BJ (cell line): ENCODE measurements around the gene WDR82. TPM values are rescaled to one million over a fixed set of nuclear protein-coding genes. Genes with fewer than 3 reads are reported as not detected.

Experiments
- CTCF ChIA-PET: fragments of 350-600 bp; formaldehyde crosslinking; extraction: SDS; loops from one replicate; lab custom pipeline; 2021; ENCODE audit warnings: antibody characterized with exemption, inconsistent platforms; lab: Yijun Ruan, JAX
- POLR2A ChIA-PET: fragments of 300-600 bp; sonication (Branson Sonifier 250); formaldehyde crosslinking; extraction: SDS; loops from one replicate; lab custom pipeline; 2021; ENCODE audit warnings: antibody characterized with exemption; lab: Charles Lee
- DNase-seq: peaks from one replicate; pipeline ENCODE4 v3.0.0-alpha.2; 2011; ENCODE audit warnings: low read depth
- H3K27me3 ChIP-seq: 2 replicates; pipeline ENCODE4 v1.6.0; 2011; ENCODE audit warnings: low read length; ENCODE audit not compliant: control insufficient read depth, insufficient read depth
- H3K36me3 ChIP-seq: 2 replicates; pipeline ENCODE4 v1.5.1; 2011; ENCODE audit warnings: low read length; ENCODE audit not compliant: control insufficient read depth, insufficient read depth
- H3K4me3 ChIP-seq: 2 replicates; pipeline ENCODE4 v1.5.1; 2011; ENCODE audit warnings: low read depth, mild to moderate bottlenecking, control low read depth, low read length
- CTCF ChIP-seq: IDR thresholded peaks from 2 replicates; pipeline ENCODE4 v1.5.1; 2011; ENCODE audit warnings: low read depth, mild to moderate bottlenecking, control low read depth, inconsistent platforms, low read length, moderate library complexity; ENCODE audit not compliant: insufficient read depth
- polyA plus RNA-seq: library from polyadenylated mRNA; depleted of rRNA; stranded (reverse); fragments of >200 nt; gene quantifications from 2 replicates; pipeline ENCODE4 v1.2.3, GENCODE V29; 2011

The WDR82 gene
- polyA plus RNA-seq, 1 experiment, result 42.3 TPM

- no peak for TF ChIP-seq CTCF
- ChIA-PET CTCF (interaction anchor here (0.7 to 9.7 kb wide), 5 partner anchors 8 to 222 kb away, joined by 3 to 150 read pairs (median 4); partner anchors contain the start of genes TWF2 and WDR82), POLR2A (no interaction called here)
- H3K4me3 ChIP-seq, result no peak within 1 kb of the TSS
- peaks cover 21% of the 10 kb centered on the region for H3K36me3 ChIP-seq
- no peaks in the 10 kb centered on the region for H3K27me3 ChIP-seq
- no peak for DNase-seq
Measured at GRCh38 chr3:52225452-52226228, 52.8 kb downstream of the WDR82 start, which contains the start of gene TLR9. Gene TLR9 (minus strand): TSS chr3:52225645. CDS start chr3:52225529, 116 bp downstream.

- Histone ChIP-seq H3K36me3 (peaks cover 3% of the 10 kb centered on the region), H3K27me3 (no peaks in the 10 kb centered on the region), H3K4me3 (no peak overlapping the region)
- no peak for TF ChIP-seq CTCF
- ChIA-PET CTCF (interaction anchor here (5.0 to 9.7 kb wide), 3 partner anchors 10 to 115 kb away, joined by 57 to 150 read pairs (median 131); partner anchors contain the start of gene TWF2), POLR2A (no interaction called here)
- DNase-seq, result no peak
Measured at GRCh38 chr3:52223449-52224408, 54.7 kb downstream of the WDR82 start.

GRCh38 chr3:52222319-52223221, 55.9 kb downstream of the WDR82 start:
- H3K36me3 ChIP-seq, result no peaks in the 10 kb centered on the region
- TF ChIP-seq CTCF, result no peak
- CTCF ChIA-PET, result interaction anchor here (0.7 to 9.7 kb wide), 6 partner anchors 11 to 132 kb away, joined by 3 to 150 read pairs (median 36); partner anchors contain the start of gene TWF2
- POLR2A ChIA-PET, result no interaction called here
- H3K27me3 ChIP-seq, result no peaks in the 10 kb centered on the region
- H3K4me3 ChIP-seq, result no peak overlapping the region
- no peak for DNase-seq

- no peak overlapping the region for H3K4me3 ChIP-seq
- ChIA-PET POLR2A (no interaction called here), CTCF (interaction anchor here (0.7 to 9.7 kb wide), 14 partner anchors 12 to 225 kb away, joined by 3 to 150 read pairs (median 6); partner anchors contain the start of gene TWF2)
Measured at GRCh38 chr3:52221563-52222318, 56.7 kb downstream of the WDR82 start.

More at GRCh38 chr3:52221563-52222318, 56.7 kb downstream of the WDR82 start:
- TF ChIP-seq CTCF, result no peak
- DNase-seq, result no peak
- Histone ChIP-seq H3K36me3 (no peaks in the 10 kb centered on the region), H3K27me3 (no peaks in the 10 kb centered on the region)
